Measurements from ENCODE around the gene HACL1.

The HACL1 gene

GRCh38 chr3:15557511-15557946, 43.8 kb downstream of the HACL1 start:
- peak; percentile 42 for TF ChIP-seq CTCF (IDR thresholded peaks at IDR 0.05; ENCODE audit: low read depth, low read length)
- H3K4me3 ChIP-seq (ENCODE audit: low read depth, low read length) = no peak overlapping the region

- TF ChIP-seq CTCF (IDR thresholded peaks at IDR 0.05; ENCODE audit: low read depth, low read length) = no peak
These were observed 44.9 kb downstream of the HACL1 start for GRCh38 chr3:15556512-15556911.

GRCh38 chr3:15553749-15554148, 47.6 kb downstream of the HACL1 start:
- H3K4me3 ChIP-seq (ENCODE audit: low read depth, low read length) = no peak overlapping the region
- no peak for TF ChIP-seq CTCF (IDR thresholded peaks at IDR 0.05; ENCODE audit: low read depth, low read length)

More at GRCh38 chr3:15556512-15556911, 44.9 kb downstream of the HACL1 start:
- H3K4me3 ChIP-seq (ENCODE audit: low read depth, low read length) = no peak overlapping the region

GRCh38 chr3:15551902-15552301, 49.5 kb downstream of the HACL1 start:
- no peak for TF ChIP-seq CTCF (IDR thresholded peaks at IDR 0.05; ENCODE audit: low read depth, low read length)
- H3K4me3 ChIP-seq (ENCODE audit: low read depth, low read length) = no peak overlapping the region

GRCh38 chr3:15549846-15550245, 51.5 kb downstream of the HACL1 start:
- H3K4me3 ChIP-seq (ENCODE audit: low read depth, low read length) = no peak overlapping the region
- TF ChIP-seq CTCF (IDR thresholded peaks at IDR 0.05; ENCODE audit: low read depth, low read length) = no peak

GRCh38 chr3:15542614-15543013, 58.8 kb downstream of the HACL1 start:
- TF ChIP-seq CTCF (IDR thresholded peaks at IDR 0.05; ENCODE audit: low read depth, low read length) = no peak
- H3K4me3 ChIP-seq (ENCODE audit: low read depth, low read length) = no peak overlapping the region

GRCh38 chr3:15541371-15541770, 60.0 kb downstream of the HACL1 start:
- no peak for TF ChIP-seq CTCF (IDR thresholded peaks at IDR 0.05; ENCODE audit: low read depth, low read length)
- no peak overlapping the region for H3K4me3 ChIP-seq (ENCODE audit: low read depth, low read length)
